IPS-20b (cell line): ENCODE results near the gene BRD3.

Source experiments
- H3K27ac ChIP-seq: one replicate; pipeline ENCODE4 v1.5.1; 2013; ENCODE audit warnings: low read length
- H3K27me3 ChIP-seq: 2 replicates; pipeline ENCODE4 v1.6.1; 2013; ENCODE audit warnings: mild to moderate bottlenecking, low read length, inconsistent platforms; ENCODE audit not compliant: insufficient read depth
- H3K36me3 ChIP-seq: 2 replicates; pipeline ENCODE4 v1.6.1; 2013; ENCODE audit warnings: low read depth, mild to moderate bottlenecking, inconsistent platforms, low read length, moderate library complexity; ENCODE audit not compliant: insufficient read depth
- H3K4me1 ChIP-seq: 2 replicates; pipeline ENCODE4 v1.6.1; 2013; ENCODE audit warnings: mild to moderate bottlenecking, control low read depth, inconsistent platforms, low read length, moderate library complexity; ENCODE audit not compliant: insufficient read depth
- H3K4me3 ChIP-seq: 2 replicates; pipeline ENCODE4 v1.5.1; 2013; ENCODE audit warnings: mild to moderate bottlenecking, low read length, inconsistent platforms
- H3K9ac ChIP-seq: 2 replicates; pipeline ENCODE4 v1.6.1; 2013; ENCODE audit warnings: low read depth, mild to moderate bottlenecking, inconsistent platforms, low read length, moderate library complexity
- H3K9me3 ChIP-seq: 2 replicates; pipeline ENCODE4 v1.6.1; 2013; ENCODE audit warnings: mild to moderate bottlenecking, low read depth, low read length, inconsistent platforms; ENCODE audit not compliant: insufficient read depth

BRD3 gene

DNA sequence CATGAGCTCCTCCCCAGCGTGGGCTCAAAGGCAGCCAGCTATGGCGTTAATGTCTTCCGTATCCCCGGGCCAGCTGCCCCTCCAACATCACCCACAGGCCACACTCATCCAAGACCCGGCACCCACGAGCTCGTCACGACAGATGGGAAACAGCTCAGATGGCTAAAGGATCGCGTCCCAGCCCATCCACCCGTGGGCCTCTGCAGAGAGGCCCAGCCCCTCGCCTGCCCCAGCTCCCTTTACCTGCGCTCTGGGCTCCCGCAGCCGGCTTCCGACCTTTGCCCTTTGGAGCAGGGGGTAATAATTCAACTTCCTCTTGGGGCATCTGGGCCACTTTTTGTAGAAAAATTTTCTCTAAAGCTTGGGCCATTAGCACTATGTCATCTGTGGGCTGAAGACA is 16.5 kb downstream of the BRD3 start:
- Histone ChIP-seq H3K27ac (no peak overlapping the region), H3K36me3 (peaks cover 67% of the 10 kb centered on the region), H3K4me3 (no peak overlapping the region), H3K9ac (no peak overlapping the region), H3K9me3 (no peaks in the 10 kb centered on the region), H3K4me1 (no peaks in the 10 kb centered on the region), H3K27me3 (no peaks in the 10 kb centered on the region)

DNA sequence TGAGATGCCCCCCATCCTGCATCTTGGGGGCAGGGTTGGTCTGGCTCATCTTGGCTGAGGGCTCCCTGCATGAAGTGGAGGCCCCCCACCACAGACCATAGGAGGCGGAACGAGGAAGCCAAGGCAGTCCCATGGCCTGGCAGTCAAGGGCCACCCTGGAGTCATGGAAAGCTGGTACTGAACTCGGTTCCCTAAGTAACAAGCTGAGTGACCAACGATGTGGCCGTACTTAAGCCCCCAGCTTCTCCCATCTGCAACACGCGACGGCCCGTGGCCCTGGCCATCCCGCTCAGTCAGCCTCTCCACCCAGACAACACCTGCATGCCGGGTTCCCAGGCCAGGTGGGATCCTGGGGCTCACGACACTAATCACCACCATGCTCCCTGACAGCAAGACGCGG is 17.1 kb downstream of the BRD3 start:
- Histone ChIP-seq H3K4me3 (no peak overlapping the region), H3K4me1 (no peaks in the 10 kb centered on the region), H3K27ac (no peak overlapping the region), H3K9ac (no peak overlapping the region), H3K36me3 (peaks cover 73% of the 10 kb centered on the region), H3K9me3 (no peaks in the 10 kb centered on the region), H3K27me3 (no peaks in the 10 kb centered on the region)

DNA sequence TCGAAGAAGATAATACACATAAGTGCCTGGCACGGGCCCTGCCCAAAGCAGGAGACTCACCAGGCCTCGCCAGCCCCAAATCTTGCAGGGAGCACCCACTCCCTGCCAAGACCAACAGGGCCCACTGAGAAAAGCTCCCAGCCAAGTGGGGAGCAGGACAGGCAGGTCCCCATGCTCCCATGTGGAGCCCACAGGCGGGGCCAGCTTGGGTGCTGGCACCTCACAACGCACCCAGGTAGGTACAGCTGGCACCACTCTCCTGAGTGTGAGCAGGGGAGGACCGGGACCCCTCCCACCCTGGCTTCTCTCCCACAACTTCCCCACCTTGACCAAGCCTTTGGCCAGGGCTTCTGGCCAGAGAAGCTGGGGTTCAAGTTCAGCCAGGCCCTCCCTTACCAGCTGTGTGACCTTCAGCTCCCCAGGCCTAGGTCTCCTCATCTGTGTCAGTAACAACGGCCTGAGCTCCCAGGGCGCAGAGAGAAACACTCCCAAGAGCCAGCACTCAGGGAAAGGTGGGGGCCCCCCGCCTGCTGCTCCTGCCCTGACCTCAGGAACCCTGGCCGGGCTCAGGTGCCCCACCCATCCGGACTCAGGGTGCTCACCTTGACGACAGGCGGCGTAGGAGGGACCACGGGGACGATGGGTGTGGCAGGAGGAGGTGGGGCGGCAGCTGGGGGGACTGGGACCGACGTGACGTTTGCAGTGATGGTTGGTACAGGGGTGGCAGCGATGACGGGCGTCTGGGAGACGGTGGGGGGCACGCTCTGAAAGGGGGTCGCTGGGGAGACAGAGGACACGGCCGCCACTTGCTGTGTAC is 17.8 kb downstream of the BRD3 start:
- no peaks in the 10 kb centered on the region for H3K9me3 ChIP-seq
- peaks cover 80% of the 10 kb centered on the region for H3K36me3 ChIP-seq
- H3K4me1 ChIP-seq, result no peaks in the 10 kb centered on the region
- H3K27me3 ChIP-seq, result no peaks in the 10 kb centered on the region
- no peak overlapping the region for H3K9ac ChIP-seq
- no peak overlapping the region for H3K4me3 ChIP-seq
- no peak overlapping the region for H3K27ac ChIP-seq

DNA sequence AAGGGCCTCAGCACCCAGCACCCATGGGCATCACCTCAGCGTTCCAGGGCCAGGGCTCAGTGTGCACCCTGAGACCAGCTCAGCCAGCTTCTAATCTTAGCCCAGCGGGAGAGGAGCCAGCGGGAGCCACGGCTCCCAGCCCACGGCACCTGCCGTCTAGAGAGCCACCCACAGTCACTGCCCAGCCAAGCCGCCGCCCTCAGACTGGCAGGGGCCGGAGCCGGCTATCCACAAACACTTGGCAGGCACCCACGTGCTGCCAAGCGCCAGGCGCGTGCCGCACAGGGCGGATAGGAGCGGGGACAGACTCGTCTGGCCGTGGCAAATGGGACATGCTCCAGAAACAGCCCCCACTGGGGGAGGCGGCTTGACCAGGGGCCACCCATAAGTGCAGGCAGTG is 18.6 kb downstream of the BRD3 start:
- Histone ChIP-seq H3K27ac (no peak overlapping the region), H3K9me3 (no peaks in the 10 kb centered on the region), H3K9ac (no peak overlapping the region), H3K4me3 (no peak overlapping the region), H3K36me3 (peaks cover 88% of the 10 kb centered on the region), H3K4me1 (no peaks in the 10 kb centered on the region), H3K27me3 (no peaks in the 10 kb centered on the region)

DNA sequence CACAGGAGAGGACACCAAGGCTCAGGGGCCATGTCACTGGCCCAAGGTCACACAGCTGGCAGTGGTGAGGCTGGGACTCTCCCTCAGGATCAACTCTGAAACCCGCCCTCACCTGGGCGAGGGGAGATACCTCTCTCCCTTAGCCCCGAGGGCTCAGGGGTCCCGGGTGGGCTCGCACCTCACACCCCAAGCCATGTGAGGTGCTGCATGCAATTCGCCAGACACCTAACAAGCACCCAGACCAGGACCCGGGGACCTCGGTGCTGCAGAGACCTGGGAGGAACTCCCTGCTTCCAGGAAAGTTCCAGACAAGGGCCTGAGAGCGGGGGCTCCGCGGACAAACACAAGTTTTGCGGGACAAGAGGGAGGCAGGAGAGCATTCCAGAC is 19.3 kb downstream of the BRD3 start:
- no peak overlapping the region for H3K4me3 ChIP-seq
- no peaks in the 10 kb centered on the region for H3K27me3 ChIP-seq
- H3K36me3 ChIP-seq, result peaks cover 94% of the 10 kb centered on the region
- H3K27ac ChIP-seq, result no peak overlapping the region
- H3K9me3 ChIP-seq, result no peaks in the 10 kb centered on the region
- H3K9ac ChIP-seq, result no peak overlapping the region
- H3K4me1 ChIP-seq, result no peaks in the 10 kb centered on the region

DNA sequence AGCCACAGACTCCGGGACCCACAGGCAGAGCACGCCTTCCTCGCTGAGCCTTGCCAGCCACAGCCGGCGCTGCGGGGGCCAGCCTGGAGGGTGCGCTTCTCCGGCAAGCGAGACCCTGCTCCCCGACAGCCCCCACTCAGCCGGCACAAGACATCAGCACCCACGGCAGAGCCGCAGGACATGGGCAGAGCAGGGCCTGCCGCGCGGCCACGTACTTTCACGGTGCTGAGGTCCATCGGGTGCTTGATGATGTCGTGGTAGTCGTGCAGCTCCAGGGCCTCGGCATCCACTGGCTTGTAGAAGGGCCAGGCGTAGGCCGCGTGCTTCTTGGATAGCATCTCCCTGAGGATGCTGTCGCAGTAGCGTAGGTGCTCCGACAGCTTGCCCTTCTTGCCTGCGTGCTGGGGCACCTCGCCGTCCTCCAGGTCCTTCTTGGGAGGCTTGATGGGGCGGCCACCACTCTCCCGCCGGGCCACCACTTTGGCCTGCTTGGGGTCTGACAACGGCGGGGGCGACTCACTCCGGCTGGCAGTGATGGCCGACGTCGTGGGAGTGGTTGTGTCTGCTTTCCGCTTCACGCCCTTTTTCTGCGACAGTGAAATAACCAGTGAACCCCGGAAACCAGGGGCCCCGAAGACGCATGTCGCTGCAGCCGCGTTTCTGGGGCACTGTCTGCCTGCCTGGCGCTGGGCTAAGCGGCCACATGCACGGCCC is 19.8 kb downstream of the BRD3 start:
- H3K27me3 ChIP-seq, result no peaks in the 10 kb centered on the region
- no peak overlapping the region for H3K9ac ChIP-seq
- H3K36me3 ChIP-seq, result peaks cover 98% of the 10 kb centered on the region
- no peak overlapping the region for H3K27ac ChIP-seq
- H3K9me3 ChIP-seq, result no peaks in the 10 kb centered on the region
- no peaks in the 10 kb centered on the region for H3K4me1 ChIP-seq
- no peak overlapping the region for H3K4me3 ChIP-seq

DNA sequence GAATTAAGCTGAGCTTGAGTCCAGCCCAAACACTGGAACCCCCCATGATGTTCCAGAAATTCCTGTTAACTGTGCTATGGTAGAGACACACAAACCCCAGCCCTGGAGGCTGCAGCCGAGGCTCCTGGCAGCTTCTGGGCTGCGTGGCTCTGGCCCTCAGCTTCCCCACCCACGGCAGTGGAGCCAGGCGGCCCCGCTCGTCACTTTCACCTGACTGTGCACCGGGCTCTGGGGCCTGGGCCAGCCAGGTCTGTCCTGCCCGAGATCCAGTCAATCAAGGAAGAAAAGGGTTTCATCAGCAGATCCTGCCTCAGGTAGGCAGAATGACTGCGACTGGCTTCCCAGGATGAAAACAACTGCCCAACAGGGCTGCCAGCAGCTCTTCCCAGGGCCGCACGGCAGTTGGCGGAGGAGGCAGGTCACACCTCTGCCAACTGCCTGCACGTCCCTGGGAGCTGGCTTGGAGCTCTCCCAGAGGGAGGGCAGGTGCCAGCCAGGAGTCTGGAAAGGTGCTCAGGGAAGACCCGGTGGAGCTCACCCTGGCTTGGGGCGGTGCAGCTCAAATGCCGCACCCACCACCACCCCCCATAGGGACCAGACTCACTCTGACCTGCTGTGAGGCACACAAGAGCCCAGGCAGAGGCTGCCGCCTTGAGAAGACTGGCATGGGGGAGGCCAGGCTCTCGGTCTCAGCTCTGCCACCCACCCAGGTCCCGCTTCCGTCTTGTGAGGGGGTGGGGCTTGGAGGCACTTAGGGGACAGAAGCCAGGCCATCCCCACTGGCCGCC is 20.7 kb downstream of the BRD3 start:
- no peak overlapping the region for H3K4me3 ChIP-seq
- H3K9ac ChIP-seq, result no peak overlapping the region
- H3K27ac ChIP-seq, result no peak overlapping the region
- H3K4me1 ChIP-seq, result no peaks in the 10 kb centered on the region
- no peaks in the 10 kb centered on the region for H3K27me3 ChIP-seq
- H3K9me3 ChIP-seq, result no peaks in the 10 kb centered on the region
- peaks cover 97% of the 10 kb centered on the region for H3K36me3 ChIP-seq

DNA sequence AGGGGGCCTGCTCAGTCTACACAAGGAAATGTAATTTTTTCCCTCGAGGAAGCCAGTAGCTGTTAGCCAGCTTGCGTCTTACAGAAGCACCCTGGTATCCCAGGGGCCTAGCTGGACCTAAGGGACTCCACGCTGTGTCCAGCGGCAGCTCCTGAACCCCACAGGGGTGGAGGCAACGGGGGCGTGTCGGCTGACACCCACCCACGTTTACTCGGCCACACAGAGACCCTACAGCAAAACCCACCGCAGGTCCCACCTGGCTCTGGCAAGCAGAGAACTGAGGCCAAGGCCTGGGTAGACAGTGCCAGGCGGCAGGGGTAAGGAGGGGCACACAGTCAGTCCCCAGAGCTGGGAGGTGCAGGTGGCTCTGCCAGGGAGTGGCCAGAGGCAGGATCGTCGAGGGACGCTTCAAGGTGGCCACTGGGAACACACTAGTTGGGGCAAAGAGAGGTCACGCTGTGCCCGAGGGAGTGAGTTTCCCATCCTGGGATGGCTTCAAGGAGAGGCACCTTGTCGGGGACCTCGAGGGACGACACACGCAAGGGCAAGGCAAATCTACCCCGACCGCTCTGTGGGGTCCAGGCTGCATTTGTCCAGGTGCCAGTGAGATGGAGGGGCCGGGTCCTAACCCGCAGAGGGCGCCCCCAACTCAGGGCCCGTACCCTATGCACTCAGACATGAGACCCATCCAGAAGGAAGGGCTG is 21.8 kb downstream of the BRD3 start:
- H3K36me3 ChIP-seq, result peaks cover 98% of the 10 kb centered on the region
- no peaks in the 10 kb centered on the region for H3K27me3 ChIP-seq
- no peak overlapping the region for H3K4me3 ChIP-seq
- no peak overlapping the region for H3K9ac ChIP-seq
- H3K27ac ChIP-seq, result no peak overlapping the region
- H3K4me1 ChIP-seq, result no peaks in the 10 kb centered on the region
- no peaks in the 10 kb centered on the region for H3K9me3 ChIP-seq

DNA sequence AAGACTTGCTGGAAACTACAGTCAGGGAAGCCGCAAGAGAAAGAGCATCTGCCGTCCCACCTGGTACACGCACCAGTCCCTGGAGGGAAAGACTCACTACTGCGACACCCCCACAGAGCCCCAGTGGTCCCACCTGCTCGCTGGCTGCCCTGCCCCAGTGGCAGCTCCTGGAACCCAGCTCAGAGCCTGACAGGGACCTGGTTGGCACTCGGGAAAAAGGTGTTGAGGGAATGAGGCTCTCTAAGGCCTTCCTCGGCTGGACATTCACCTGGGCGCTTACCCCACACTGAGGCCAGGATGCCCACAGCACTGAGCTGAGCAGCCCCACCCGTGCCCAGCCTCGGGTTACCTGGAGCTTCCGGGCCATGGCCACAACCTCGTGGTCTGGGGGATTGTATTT is 22.9 kb downstream of the BRD3 start:
- H3K27me3 ChIP-seq, result no peaks in the 10 kb centered on the region
- no peaks in the 10 kb centered on the region for H3K9me3 ChIP-seq
- H3K27ac ChIP-seq, result no peak overlapping the region
- no peak overlapping the region for H3K4me3 ChIP-seq
- H3K4me1 ChIP-seq, result no peaks in the 10 kb centered on the region
- H3K36me3 ChIP-seq, result peaks cover 98% of the 10 kb centered on the region
- no peak overlapping the region for H3K9ac ChIP-seq

DNA sequence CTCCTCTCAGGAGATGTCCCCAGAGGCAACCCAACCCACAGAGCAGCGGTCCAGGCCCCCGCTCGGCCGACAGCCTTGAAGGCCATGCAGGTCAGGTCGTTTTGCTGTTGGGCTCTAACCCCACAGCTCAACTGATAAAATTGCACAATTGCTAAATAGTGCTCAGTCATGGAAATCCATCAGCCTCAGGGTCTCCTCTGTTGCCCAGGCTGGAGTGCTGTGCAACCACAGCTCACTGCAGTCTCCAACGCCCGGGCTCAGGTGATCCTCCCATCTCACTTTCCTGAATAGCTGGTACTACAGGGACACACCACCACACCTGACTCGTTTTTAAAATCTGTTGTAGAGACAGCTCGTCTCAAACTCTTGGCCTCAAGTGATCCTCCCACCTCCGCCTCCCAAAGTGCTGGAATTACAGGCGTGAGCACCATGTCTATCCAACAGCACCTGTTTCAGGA is 24.3 kb downstream of the BRD3 start:
- H3K9me3 ChIP-seq, result no peaks in the 10 kb centered on the region
- no peaks in the 10 kb centered on the region for H3K4me1 ChIP-seq
- H3K27ac ChIP-seq, result no peak overlapping the region
- no peak overlapping the region for H3K9ac ChIP-seq
- H3K4me3 ChIP-seq, result no peak overlapping the region
- peaks cover 98% of the 10 kb centered on the region for H3K36me3 ChIP-seq
- H3K27me3 ChIP-seq, result no peaks in the 10 kb centered on the region

DNA sequence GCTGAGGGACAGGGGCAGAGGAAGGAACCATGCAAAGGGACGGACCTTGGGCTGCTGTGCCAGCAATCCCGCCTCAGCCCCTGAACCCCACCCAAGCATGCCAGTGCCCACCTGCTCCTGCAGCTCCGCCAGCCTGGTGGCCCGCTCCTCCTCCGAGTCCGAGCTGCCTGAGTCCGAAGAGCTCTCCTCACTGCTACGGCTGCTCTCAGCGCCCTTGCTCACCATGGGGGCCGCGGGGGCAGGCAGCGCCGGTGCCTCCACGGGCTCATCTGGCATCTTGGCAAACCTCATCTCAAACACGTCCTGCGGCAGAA is 26.2 kb downstream of the BRD3 start:
- Histone ChIP-seq H3K4me3 (no peak overlapping the region), H3K27me3 (no peaks in the 10 kb centered on the region), H3K27ac (no peak overlapping the region), H3K9me3 (no peaks in the 10 kb centered on the region), H3K9ac (no peak overlapping the region), H3K4me1 (no peaks in the 10 kb centered on the region), H3K36me3 (peaks cover 93% of the 10 kb centered on the region)
